Measurements from ENCODE around the gene CSMD2. TPM values are rescaled to one million over a fixed set of nuclear protein-coding genes. Genes with fewer than 3 reads are reported as not detected.

CSMD2 gene
- total and polyA plus RNA-seq, 2 donors (not counting 1 experiment from before 2014, with no cell fraction given), result 2.2 to 7.6 TPM

GRCh38 chr1:33738976-33739375 lies 426.1 kb downstream of the CSMD2 start:
- no peaks in the 10 kb centered on the region for H3K4me1 ChIP-seq (ENCODE audit: control insufficient read depth, extremely low read depth, insufficient read depth, low read length)
- no peaks in the 10 kb centered on the region for H3K9me3 ChIP-seq (ENCODE audit: control insufficient read depth, insufficient read depth, low read depth, low read length)
- DNase-seq (ENCODE audit: low read depth in 2 of 2), result no peak
- no peaks in the 10 kb centered on the region for H4K20me1 ChIP-seq (ENCODE audit: control insufficient read depth, extremely low read depth, insufficient read depth, low read length)
- no peak for TF ChIP-seq EZH2 (IDR thresholded peaks at IDR 0.05; ENCODE audit: low read length, missing control alignments)
- no peak overlapping the region for H3K4me2 ChIP-seq (ENCODE audit: extremely low read depth, insufficient read depth, low read length)
- no peak overlapping the region for H2AFZ ChIP-seq (ENCODE audit: low read length)
- H3K27me3 ChIP-seq (ENCODE audit: control insufficient read depth, insufficient read depth, low read length), result no peaks in the 10 kb centered on the region
- no peak overlapping the region for H3K9ac ChIP-seq (ENCODE audit: insufficient read depth, low read length)
- no peak overlapping the region for H3K4me3 ChIP-seq (replicated peaks in 1 of 4; ENCODE audit: control extremely low read depth in 1 of 4, insufficient read depth in 1 of 4, low read depth in 3 of 4, low read length in 4 of 4)
- no peaks in the 10 kb centered on the region for H3K36me3 ChIP-seq (ENCODE audit: control insufficient read depth, insufficient read depth, low read length)
- no peak overlapping the region for H3K27ac ChIP-seq (ENCODE audit: insufficient read depth, low read length)
- no peaks in the 10 kb centered on the region for H3K79me2 ChIP-seq (ENCODE audit: control insufficient read depth, insufficient read depth, low read length)

- Histone ChIP-seq H3K9me3 (ENCODE audit: control insufficient read depth, insufficient read depth, low read depth, low read length) (no peaks in the 10 kb centered on the region), H3K27me3 (ENCODE audit: control insufficient read depth, insufficient read depth, low read length) (no peaks in the 10 kb centered on the region), H2AFZ (ENCODE audit: low read length) (no peak overlapping the region), H3K79me2 (ENCODE audit: control insufficient read depth, insufficient read depth, low read length) (no peaks in the 10 kb centered on the region), H3K9ac (ENCODE audit: insufficient read depth, low read length) (no peak overlapping the region), H3K4me2 (ENCODE audit: extremely low read depth, insufficient read depth, low read length) (no peak overlapping the region), H3K36me3 (ENCODE audit: control insufficient read depth, insufficient read depth, low read length) (no peaks in the 10 kb centered on the region), H3K4me3 (replicated peaks in 1 of 4; ENCODE audit: control extremely low read depth in 1 of 4, insufficient read depth in 1 of 4, low read depth in 3 of 4, low read length in 4 of 4) (no peak overlapping the region), H3K4me1 (ENCODE audit: control insufficient read depth, extremely low read depth, insufficient read depth, low read length) (no peaks in the 10 kb centered on the region), H4K20me1 (ENCODE audit: control insufficient read depth, extremely low read depth, insufficient read depth, low read length) (no peaks in the 10 kb centered on the region), H3K27ac (ENCODE audit: insufficient read depth, low read length) (no peak overlapping the region)
- no peak for DNase-seq (ENCODE audit: low read depth in 2 of 2)
- TF ChIP-seq CTCF (conservative IDR thresholded peaks at IDR 0.05 in 1 of 2, IDR thresholded peaks at IDR 0.05 in 1 of 2; ENCODE audit: low read depth in 1 of 2, low read length in 2 of 2) (no peak), EZH2 (IDR thresholded peaks at IDR 0.05; ENCODE audit: low read length, missing control alignments) (no peak)
These were observed 426.5 kb downstream of the CSMD2 start for GRCh38 chr1:33738536-33738935.

DNA sequence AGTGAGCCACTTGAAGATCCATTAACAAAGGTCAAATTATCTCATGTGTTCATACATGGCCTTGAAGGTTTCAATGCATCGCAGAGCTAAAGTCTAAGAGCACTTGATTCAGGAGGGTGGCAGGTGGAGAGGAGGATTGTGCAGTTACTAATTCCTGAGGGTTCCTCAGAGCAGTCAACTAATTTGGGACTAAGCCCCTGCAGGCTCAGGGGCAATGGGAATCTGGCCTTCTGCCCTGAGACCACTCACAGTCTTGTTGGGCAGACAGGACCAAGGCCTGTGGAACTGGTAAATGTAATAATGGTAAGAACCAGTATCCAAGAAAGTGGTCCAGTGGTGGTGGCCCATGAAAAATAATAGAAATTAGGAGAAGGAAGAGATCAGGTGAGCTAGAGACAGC lies 428.5 kb downstream of the CSMD2 start:
- H3K9ac ChIP-seq (ENCODE audit: insufficient read depth, low read length), result no peak overlapping the region
- no peak overlapping the region for H3K4me2 ChIP-seq (ENCODE audit: extremely low read depth, insufficient read depth, low read length)
- no peaks in the 10 kb centered on the region for H3K36me3 ChIP-seq (ENCODE audit: control insufficient read depth, insufficient read depth, low read length)
- no peak for DNase-seq (ENCODE audit: low read depth in 2 of 2)
- no peak overlapping the region for H2AFZ ChIP-seq (ENCODE audit: low read length)
- H3K27ac ChIP-seq (ENCODE audit: insufficient read depth, low read length), result no peak overlapping the region
- no peak overlapping the region for H3K4me3 ChIP-seq (replicated peaks in 1 of 4; ENCODE audit: control extremely low read depth in 1 of 4, insufficient read depth in 1 of 4, low read depth in 3 of 4, low read length in 4 of 4)
- H4K20me1 ChIP-seq (ENCODE audit: control insufficient read depth, extremely low read depth, insufficient read depth, low read length), result no peaks in the 10 kb centered on the region
- no peaks in the 10 kb centered on the region for H3K9me3 ChIP-seq (ENCODE audit: control insufficient read depth, insufficient read depth, low read depth, low read length)
- no peak for TF ChIP-seq EZH2 (IDR thresholded peaks at IDR 0.05; ENCODE audit: low read length, missing control alignments)
- TF ChIP-seq CTCF (conservative IDR thresholded peaks at IDR 0.05 in 1 of 2, IDR thresholded peaks at IDR 0.05 in 1 of 2; ENCODE audit: low read depth in 1 of 2, low read length in 2 of 2), result no peak
- H3K79me2 ChIP-seq (ENCODE audit: control insufficient read depth, insufficient read depth, low read length), result no peaks in the 10 kb centered on the region
- H3K4me1 ChIP-seq (ENCODE audit: control insufficient read depth, extremely low read depth, insufficient read depth, low read length), result no peaks in the 10 kb centered on the region
- H3K27me3 ChIP-seq (ENCODE audit: control insufficient read depth, insufficient read depth, low read length), result no peaks in the 10 kb centered on the region
